Head of caudate nucleus (tissue), 42 donors: ENCODE measurements around the gene ZNF667.

Source experiments
- DNase-seq, 42 donors: peaks; one replicate each; pipeline versions ENCODE4 v3.0.0 to v3.0.0-alpha.2; 2020 to 2021; ENCODE audit warnings: mixed read lengths in 7 of 42
- intact Hi-C: fragments of 100-400 bp; cut with DNase I; formaldehyde crosslinking; loops from one replicate; pipeline ENCODE4 v1.15.0; 2022

The ZNF667 gene

DNA sequence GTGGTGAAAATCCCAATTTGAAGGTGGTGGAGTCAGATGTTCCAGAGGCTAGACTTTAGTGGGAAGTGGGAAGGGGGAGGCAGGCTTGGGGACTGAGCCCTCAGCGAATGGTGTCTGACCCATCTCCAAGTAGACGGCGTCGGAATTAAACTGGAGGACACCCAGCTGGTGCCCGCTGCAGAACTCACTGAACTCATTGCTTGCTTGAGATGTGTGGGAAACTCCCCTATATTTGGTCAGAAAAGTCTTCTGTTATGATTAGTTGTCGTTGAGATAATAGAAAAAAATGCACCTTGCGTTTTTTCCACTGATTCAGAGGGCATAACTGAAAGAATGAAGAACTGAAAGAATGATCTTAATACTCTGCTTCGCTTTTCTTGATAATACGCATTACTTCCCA lies 73.9 kb downstream of the ZNF667 start:
- DNase-seq = peak in 14 of 42 donors; percentile 1 to 46 (median 16)
- intact Hi-C loops = loop anchor here (10.0 kb wide), 2 partner anchors 72 to 132 kb away; partner anchors contain the start of genes ZFP28 and ZNF667

DNA sequence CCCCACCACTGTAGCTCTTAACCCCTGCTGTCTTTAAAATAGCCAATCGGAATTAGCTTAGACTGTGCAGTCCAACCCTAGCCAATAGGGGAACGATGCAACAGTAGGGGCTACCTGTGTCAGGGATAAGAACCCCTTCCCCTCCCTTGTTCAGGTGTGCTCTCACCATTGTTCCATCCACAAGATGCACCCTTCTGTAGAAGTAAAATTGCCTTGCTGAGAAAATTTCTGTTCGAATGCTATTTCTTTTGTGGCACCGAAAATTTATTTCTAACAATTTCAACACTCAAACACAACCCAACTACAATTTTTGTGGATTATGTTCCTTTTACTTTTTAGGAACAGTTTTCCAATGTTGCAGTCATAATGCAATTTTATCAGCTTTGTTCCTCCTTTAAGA lies 76.7 kb downstream of the ZNF667 start:
- intact Hi-C loops = loop anchor here (10.0 kb wide), 2 partner anchors 74 to 134 kb away; partner anchors contain the start of genes ZFP28 and ZNF667
- DNase-seq = no peak

DNA sequence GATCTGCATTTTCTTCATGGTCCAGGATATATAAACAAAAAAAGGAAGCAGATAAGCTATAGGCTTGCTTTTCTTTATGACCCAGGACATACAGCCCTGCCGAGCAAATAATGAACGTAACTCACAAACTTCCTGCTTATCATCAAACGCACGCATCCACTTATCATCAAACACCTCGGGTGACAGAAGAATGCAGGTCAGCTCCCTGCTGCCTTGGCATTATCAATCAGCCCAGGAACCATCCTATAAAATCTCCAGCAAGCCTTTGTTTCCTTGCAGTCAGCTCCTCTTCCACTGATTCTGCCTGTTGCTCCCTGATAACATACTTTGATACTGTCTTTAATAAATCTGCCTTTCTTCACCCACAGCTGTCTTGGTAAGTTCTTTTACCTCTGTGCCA lies 78.3 kb downstream of the ZNF667 start:
- intact Hi-C loops = loop anchor here (10.0 kb wide), 1 partner anchor 84 kb away; the partner anchor contains the start of gene ZSCAN5A
- no peak for DNase-seq

DNA sequence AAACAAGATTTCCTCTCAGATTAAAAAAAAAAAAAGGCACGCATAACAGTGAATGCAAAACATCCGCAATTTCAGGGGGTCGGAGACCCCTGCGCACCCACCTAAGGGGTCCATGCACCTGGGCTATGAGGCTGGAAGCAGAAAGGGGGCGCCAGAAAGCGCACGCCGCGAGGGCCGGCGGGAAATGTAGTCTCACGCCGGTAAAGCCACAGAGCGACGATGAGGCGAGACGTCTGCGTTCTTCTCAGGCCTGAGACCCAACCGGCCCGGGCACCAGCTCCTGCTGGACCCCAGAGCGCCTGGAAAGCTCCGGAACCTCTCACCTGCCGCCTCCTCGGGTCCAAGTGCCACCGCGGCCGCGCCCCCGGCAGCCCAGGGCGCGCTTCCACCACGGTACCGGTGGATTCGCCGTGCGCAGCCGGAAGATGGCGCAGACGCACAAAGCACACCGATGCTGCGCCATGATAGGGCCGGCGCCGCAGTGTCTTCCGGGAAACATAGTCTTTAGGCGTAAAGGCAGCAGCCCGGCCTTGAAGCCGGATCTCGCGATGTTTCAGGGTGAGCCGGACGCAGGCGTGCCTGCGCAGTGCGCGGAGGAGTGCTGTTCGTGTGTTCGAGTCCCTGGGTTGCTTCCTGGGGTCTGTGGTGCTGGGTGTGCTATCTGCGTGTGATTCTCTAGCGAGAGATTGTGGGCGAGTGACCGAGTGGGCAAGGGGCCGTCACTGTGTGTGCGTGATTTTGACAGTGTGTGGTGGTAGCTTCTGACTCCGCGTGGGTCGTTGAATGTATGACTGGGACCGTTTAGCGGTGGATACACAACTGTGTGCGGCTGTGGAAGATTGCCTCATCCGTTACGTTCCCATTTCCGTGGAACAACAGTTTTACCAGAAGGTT lies 83.8 kb downstream of the ZNF667 start, which contains the start of gene ZNF582:
Gene ZNF582 (minus strand): TSS at position 416 of the 894 bp plus-strand sequence. CDS start 1,782 bp downstream, outside the sequence.
- intact Hi-C loops = loop anchor here (1.0 to 10.0 kb wide), 2 partner anchors 11 to 79 kb away; partner anchors contain the start of genes ZNF583 and ZSCAN5A
- DNase-seq = peak; percentile 89 to 98 (median 95)
